GM18526 (cell line): ENCODE measurements around the gene LAMB3.

Source experiments
- POLR2A ChIP-seq: IDR thresholded peaks from 3 replicates; pipeline ENCODE4 v1.6.1; 2011; ENCODE audit not compliant: insufficient read length; ENCODE audit errors: extremely low read depth

LAMB3 gene

GRCh38 chr1:209584231-209584672, 68.0 kb downstream of the LAMB3 start:
- TF ChIP-seq POLR2A, result no peak

- no peak for TF ChIP-seq POLR2A
Observed at GRCh38 chr1:209583408-209583807, 68.8 kb downstream of the LAMB3 start, which contains the start of gene CAMK1G. Gene CAMK1G, plus strand, starts transcription at chr1:209583714. Its CDS starts 11,270 bp downstream, at chr1:209594984.

DNA sequence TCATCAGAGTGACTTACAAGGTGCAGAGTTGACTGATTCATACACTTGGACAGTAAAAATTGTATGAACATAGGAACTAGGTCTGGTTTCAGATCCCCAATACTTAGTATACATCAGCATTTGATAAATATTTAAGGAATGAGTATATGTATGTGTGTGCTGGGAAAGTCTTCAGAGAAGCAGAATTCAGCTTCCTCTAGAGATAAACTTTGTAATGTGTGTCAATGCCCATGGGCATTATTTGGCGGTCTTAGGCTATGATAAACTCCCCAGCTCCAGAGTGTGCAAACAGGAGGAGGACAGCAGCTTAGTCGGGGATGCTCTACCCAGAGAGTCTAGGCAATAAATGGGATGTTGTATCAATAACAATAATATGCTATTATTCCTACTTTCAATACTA, 71.6 kb downstream of the LAMB3 start:
- TF ChIP-seq POLR2A, result no peak

GRCh38 chr1:209577346-209577745, 74.9 kb downstream of the LAMB3 start:
- no peak for TF ChIP-seq POLR2A

- TF ChIP-seq POLR2A, result no peak
Observed at GRCh38 chr1:209576392-209577197, 75.6 kb downstream of the LAMB3 start.

DNA sequence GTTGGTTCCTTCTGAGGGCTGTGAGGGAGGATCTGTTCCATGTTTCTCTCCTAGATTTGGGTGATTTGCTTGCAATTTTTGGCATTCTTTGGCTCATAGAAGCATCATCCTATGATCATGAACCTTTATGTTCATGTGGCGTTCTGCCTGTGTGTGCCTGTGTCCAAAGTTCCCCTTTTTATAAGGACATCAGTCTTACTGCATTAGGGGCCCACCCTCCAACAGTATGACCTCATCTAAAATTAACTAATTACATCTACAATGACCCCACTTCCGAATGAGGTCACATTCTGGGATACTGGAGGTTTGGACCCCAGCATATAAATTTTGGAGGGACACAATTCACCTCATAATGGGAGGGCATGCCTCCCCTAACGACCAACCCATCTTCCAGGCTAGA, 81.5 kb downstream of the LAMB3 start:
- no peak for TF ChIP-seq POLR2A

DNA sequence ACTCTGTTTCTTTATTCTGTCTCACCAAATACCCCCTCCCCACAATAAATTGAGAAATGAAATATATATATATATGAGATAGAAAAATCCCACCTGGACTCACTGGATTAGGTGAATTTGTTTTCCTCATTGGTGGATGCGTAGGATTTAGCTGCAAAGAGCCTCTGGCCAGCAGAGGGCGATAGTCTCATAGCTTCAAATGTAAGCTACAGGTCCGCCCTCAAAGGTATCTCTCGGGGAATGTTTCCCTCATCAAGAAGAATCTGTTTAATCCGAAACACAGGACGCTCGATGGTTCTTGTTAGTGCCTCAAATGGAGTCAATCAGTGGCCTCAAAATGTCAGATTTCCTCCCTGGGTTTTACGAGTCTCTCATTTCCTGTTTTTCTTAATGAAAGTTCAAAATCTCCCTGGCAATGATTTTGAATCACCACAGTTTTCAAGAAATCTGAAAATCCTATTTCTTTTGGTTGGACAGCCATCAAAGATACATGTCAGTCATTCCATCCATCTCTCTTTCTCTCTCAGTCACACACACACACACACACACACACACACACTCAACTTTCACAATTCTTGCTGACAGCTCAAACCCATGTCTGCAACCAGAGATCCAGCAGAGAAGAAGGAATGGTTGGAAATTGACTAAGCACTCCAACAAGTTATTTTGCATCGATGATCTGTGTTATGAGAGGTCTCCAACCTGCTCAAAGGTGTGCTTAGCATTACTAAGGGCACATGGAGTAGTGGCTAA, 82.6 kb downstream of the LAMB3 start:
- no peak for TF ChIP-seq POLR2A

DNA sequence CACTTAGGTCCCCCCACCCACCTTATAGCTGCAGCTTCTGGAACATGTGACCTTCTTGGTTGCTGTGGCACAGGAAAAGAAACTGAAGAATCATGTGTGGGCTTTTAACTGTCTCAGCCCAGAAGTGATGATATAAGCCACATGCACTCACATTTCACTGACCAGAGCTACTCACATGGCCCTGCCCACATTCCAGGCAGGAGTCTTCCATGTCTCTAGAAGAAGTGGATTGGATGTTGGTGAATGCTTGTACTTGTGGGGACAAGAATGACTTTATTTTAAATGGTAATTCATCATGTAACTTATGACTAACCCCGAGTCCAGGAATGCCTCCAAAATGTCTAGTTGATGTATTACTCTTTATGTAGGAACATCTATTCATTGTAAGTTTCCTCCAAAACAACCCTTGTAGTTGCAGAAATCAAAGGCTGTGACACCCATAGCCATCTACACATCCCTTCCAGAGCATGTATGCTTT, 84.5 kb downstream of the LAMB3 start:
- no peak for TF ChIP-seq POLR2A

DNA sequence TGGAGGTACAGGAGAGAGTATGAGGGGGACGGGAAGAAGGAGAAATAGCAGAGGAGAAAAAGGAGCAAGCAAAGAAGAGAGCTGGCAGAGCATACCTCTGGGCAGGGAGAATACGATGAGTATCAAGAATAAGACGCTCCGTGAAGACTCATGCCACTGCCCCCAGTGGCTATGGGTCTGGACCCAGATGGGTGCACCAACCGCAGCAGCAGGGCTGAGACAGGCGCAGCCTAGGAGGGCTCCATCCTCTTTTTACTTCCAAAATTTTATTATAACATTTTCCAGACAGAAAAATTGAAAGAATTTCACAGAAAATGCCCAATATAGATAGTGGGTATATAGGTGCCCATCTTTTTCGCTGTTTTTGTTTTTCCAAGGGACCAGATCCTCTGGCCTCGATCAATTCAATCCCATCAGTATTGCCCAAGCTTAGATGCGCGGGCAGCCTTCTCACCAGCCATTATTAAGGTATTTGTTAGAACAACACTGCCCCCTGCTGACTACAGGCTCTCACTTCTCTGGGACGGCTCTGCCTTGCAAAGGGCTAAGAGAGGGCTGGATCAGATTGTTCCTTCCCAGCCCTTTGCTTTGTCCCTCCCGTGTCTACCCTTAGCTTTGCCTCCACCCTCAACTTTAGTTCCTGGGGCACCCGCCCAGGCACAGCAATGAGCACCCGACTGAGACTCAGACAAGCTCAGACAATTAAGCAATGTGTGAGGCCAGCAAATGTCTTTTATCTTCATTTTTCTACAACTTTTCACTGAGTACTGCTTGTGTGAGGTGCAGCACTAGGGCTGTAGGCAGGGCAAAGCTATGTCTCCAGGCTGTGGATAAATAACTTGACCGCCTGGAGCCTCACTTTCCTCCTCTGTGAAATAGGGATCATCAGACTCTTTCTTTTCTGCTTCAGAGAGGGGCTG, 86.2 kb downstream of the LAMB3 start:
- TF ChIP-seq POLR2A, result no peak
